ENCODE measurements around the gene PARD6G.

DNA sequence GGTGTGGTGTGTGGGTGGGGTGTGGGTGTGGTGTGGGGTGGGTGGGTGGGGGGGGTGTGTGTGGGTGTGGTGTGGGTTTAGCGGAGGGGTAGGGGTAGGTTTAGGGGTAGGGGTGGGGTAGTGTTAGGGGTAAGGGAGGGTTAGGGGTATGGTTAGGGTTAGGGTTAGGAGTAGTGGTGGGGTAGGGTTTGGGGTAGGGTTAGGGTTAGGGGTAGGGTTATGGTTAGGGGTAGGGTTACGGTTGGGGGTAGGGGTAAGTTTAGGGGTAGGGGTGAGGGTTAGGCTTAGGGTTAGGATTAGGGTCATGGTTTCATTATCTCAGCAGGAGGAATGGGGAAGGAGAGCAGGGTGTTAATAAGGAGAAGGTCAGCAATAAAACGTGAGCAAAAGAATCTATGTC is 11.3 kb upstream of the PARD6G start:
- no peak for TF ChIP-seq USF2 (IDR thresholded peaks at IDR 0.05; ENCODE audit: borderline replicate concordance, low read depth, low read length)
- no peak for TF ChIP-seq NRF1 (IDR thresholded peaks at IDR 0.05; ENCODE audit: low read depth, low read length)
- TF ChIP-seq, protein P1, sequence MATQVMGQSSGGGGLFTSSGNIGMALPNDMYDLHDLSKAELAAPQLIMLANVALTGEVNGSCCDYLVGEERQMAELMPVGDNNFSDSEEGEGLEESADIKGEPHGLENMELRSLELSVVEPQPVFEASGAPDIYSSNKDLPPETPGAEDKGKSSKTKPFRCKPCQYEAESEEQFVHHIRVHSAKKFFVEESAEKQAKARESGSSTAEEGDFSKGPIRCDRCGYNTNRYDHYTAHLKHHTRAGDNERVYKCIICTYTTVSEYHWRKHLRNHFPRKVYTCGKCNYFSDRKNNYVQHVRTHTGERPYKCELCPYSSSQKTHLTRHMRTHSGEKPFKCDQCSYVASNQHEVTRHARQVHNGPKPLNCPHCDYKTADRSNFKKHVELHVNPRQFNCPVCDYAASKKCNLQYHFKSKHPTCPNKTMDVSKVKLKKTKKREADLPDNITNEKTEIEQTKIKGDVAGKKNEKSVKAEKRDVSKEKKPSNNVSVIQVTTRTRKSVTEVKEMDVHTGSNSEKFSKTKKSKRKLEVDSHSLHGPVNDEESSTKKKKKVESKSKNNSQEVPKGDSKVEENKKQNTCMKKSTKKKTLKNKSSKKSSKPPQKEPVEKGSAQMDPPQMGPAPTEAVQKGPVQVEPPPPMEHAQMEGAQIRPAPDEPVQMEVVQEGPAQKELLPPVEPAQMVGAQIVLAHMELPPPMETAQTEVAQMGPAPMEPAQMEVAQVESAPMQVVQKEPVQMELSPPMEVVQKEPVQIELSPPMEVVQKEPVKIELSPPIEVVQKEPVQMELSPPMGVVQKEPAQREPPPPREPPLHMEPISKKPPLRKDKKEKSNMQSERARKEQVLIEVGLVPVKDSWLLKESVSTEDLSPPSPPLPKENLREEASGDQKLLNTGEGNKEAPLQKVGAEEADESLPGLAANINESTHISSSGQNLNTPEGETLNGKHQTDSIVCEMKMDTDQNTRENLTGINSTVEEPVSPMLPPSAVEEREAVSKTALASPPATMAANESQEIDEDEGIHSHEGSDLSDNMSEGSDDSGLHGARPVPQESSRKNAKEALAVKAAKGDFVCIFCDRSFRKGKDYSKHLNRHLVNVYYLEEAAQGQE (IDR thresholded peaks at IDR 0.05; ENCODE audit: low read depth, low read length), result no peak

Measured in SK-N-SH (cell line).